Medulla oblongata (tissue), 1 donor: ENCODE data around the gene TH.
"Not testable (repeated sequence)": the region's sequence is repeated elsewhere in the genome, so short reads cannot be mapped to it uniquely, and the experiment has no call there.

ENCODE experiments used
- DNase-seq: peaks from one replicate; pipeline ENCODE4 v3.0.0-alpha.2; 2015; ENCODE audit errors: extremely low spot score

TH gene

GRCh38 chr11:2178055-2178773, 6.6 kb upstream of the TH start:
- not testable (repeated sequence) for DNase-seq

- no peak for DNase-seq
Observed at GRCh38 chr11:2177076-2177475, 5.5 kb upstream of the TH start.

GRCh38 chr11:2176389-2176900, 4.8 kb upstream of the TH start:
- DNase-seq = no peak

- DNase-seq = no peak
Observed at GRCh38 chr11:2175659-2176058, 4.0 kb upstream of the TH start.

- DNase-seq = no peak
Observed at GRCh38 chr11:2174361-2174760, 2.7 kb upstream of the TH start.

- DNase-seq = no peak
Observed at GRCh38 chr11:2173761-2174160, 2.1 kb upstream of the TH start.

GRCh38 chr11:2173150-2173693, 1.6 kb upstream of the TH start:
- DNase-seq = no peak

- DNase-seq = no peak
Observed at GRCh38 chr11:2172676-2173075, 1.1 kb upstream of the TH start.

- no peak for DNase-seq
Observed at GRCh38 chr11:2169626-2170570, 1.7 kb downstream of the TH start.

GRCh38 chr11:2169005-2169378, 2.6 kb downstream of the TH start:
- DNase-seq = no peak

GRCh38 chr11:2168286-2169004, 3.2 kb downstream of the TH start:
- DNase-seq = no peak

- DNase-seq = no peak
Observed at GRCh38 chr11:2167141-2168045, 4.2 kb downstream of the TH start.

- DNase-seq = no peak
Observed at GRCh38 chr11:2166091-2166851, 5.3 kb downstream of the TH start.

GRCh38 chr11:2165571-2165970, 6.0 kb downstream of the TH start:
- DNase-seq = no peak

- DNase-seq = no peak
Observed at GRCh38 chr11:2164861-2165555, 6.6 kb downstream of the TH start.

GRCh38 chr11:2164081-2164480, 7.5 kb downstream of the TH start:
- no peak for DNase-seq

- no peak for DNase-seq
Observed at GRCh38 chr11:2163428-2163978, 8.1 kb downstream of the TH start.

- DNase-seq = no peak
Observed at GRCh38 chr11:2160736-2161259, 10.8 kb downstream of the TH start, which contains the start of gene INS. Gene INS, minus strand, starts transcription at chr11:2161209. Its CDS starts 238 bp downstream, at chr11:2160971.
